ENCODE data around the gene CPEB1.

CPEB1 gene

GRCh38 chr15:82552861-82553260 lies 94.3 kb downstream of the CPEB1 start:
- POLR2A ChIA-PET, result no interaction called here
- CTCF ChIA-PET, result interaction anchor here (0.8 to 1.4 kb wide), 4 partner anchors 10 to 447 kb away, joined by 3 to 4 read pairs (median 3); partner anchors contain the start of gene RPS17
- no peak for TF ChIP-seq CTCF (IDR thresholded peaks at IDR 0.05; ENCODE audit: insufficient read depth, low read length, missing control alignments)
- H3K4me3 ChIP-seq (ENCODE audit: low read depth, low read length), result no peak overlapping the region
- DNase-seq (ENCODE audit: low read depth, low spot score), result no peak

- H3K4me3 ChIP-seq (ENCODE audit: low read depth, low read length), result no peak overlapping the region
- CTCF ChIA-PET, result interaction anchor here (1.0 kb wide), 1 partner anchor 12 kb away, joined by 4 read pairs; the partner anchor contains the start of gene RPS17
- no peak for DNase-seq (ENCODE audit: low read depth, low spot score)
- TF ChIP-seq CTCF (IDR thresholded peaks at IDR 0.05; ENCODE audit: insufficient read depth, low read length, missing control alignments), result no peak
- POLR2A ChIA-PET, result no interaction called here
These were observed 95.4 kb downstream of the CPEB1 start for GRCh38 chr15:82551646-82552247.

GRCh38 chr15:82549199-82549665 lies 97.9 kb downstream of the CPEB1 start:
- no peak for DNase-seq (ENCODE audit: low read depth, low spot score)
- no peak for TF ChIP-seq CTCF (IDR thresholded peaks at IDR 0.05; ENCODE audit: insufficient read depth, low read length, missing control alignments)
- ChIA-PET POLR2A (no interaction called here), CTCF (interaction anchor here (0.9 to 2.1 kb wide), 3 partner anchors 9 to 461 kb away, joined by 4 to 10 read pairs (median 5); partner anchors contain the start of gene RPS17)
- no peak overlapping the region for H3K4me3 ChIP-seq (ENCODE audit: low read depth, low read length)

GRCh38 chr15:82548700-82549099 lies 98.5 kb downstream of the CPEB1 start:
- no peak for DNase-seq (ENCODE audit: low read depth, low spot score)
- no peak overlapping the region for H3K4me3 ChIP-seq (ENCODE audit: low read depth, low read length)
- ChIA-PET POLR2A (interaction anchor here (0.5 kb wide), 1 partner anchor 8 kb away, joined by 3 read pairs; the partner anchor contains the start of gene RPS17), CTCF (interaction anchor here (0.9 to 2.1 kb wide), 3 partner anchors 8 to 461 kb away, joined by 4 to 10 read pairs (median 5); partner anchors contain the start of gene RPS17)
- no peak for TF ChIP-seq CTCF (IDR thresholded peaks at IDR 0.05; ENCODE audit: insufficient read depth, low read length, missing control alignments)

- ChIA-PET POLR2A (no interaction called here), CTCF (no interaction called here)
- TF ChIP-seq CTCF (IDR thresholded peaks at IDR 0.05; ENCODE audit: insufficient read depth, low read length, missing control alignments), result no peak
These were observed 101.7 kb downstream of the CPEB1 start for GRCh38 chr15:82545478-82545877.

GRCh38 chr15:82545002-82545401 lies 102.2 kb downstream of the CPEB1 start:
- ChIA-PET CTCF (interaction anchor here (0.6 to 7.8 kb wide), 2 partner anchors 15 to 197 kb away, joined by 3 to 106 read pairs; no protein-coding TSS in a partner anchor), POLR2A (no interaction called here)
- DNase-seq (ENCODE audit: low read depth, low spot score), result no peak
- no peak overlapping the region for H3K4me3 ChIP-seq (ENCODE audit: low read depth, low read length)
- TF ChIP-seq CTCF (IDR thresholded peaks at IDR 0.05; ENCODE audit: insufficient read depth, low read length, missing control alignments), result no peak

More at GRCh38 chr15:82545478-82545877, 101.7 kb downstream of the CPEB1 start:
- no peak overlapping the region for H3K4me3 ChIP-seq (ENCODE audit: low read depth, low read length)
- no peak for DNase-seq (ENCODE audit: low read depth, low spot score)
